Suprapubic skin (tissue), 4 donors: Measurements from ENCODE around the gene SYNPO2. TPM values are rescaled to one million over a fixed set of nuclear protein-coding genes. Genes with fewer than 3 reads are reported as not detected.
"Not testable (repeated sequence)": the region's sequence is repeated elsewhere in the genome, so short reads cannot be mapped to it uniquely, and the experiment has no call there.

Experiments used
- DNase-seq, 2 donors: peaks; one replicate each; pipeline ENCODE4 v3.0.0-alpha.2; 2019; ENCODE audit warnings: low spot score in 2 of 2
- H3K27ac ChIP-seq: fragments of 200-600 bp; sonication (generic); one replicate; pipeline ENCODE4 v1.5.1; 2019
- H3K27me3 ChIP-seq: fragments of 200-600 bp; sonication (generic); one replicate; pipeline ENCODE4 v1.5.1; 2019
- H3K36me3 ChIP-seq: fragments of 200-600 bp; sonication (generic); one replicate; pipeline ENCODE4 v1.5.1; 2019
- H3K4me1 ChIP-seq: fragments of 200-600 bp; sonication (generic); one replicate; pipeline ENCODE4 v1.5.1; 2019
- H3K4me3 ChIP-seq: fragments of 200-600 bp; sonication (generic); one replicate; pipeline ENCODE4 v1.5.1; 2019; ENCODE audit warnings: mild to moderate bottlenecking
- H3K9me3 ChIP-seq: fragments of 200-600 bp; sonication (generic); one replicate; pipeline ENCODE4 v1.5.1; 2019
- EP300 ChIP-seq: sonication (generic); formaldehyde crosslinking; IDR thresholded peaks from one replicate; pipeline ENCODE4 v1.6.1; 2017; ENCODE audit warnings: antibody characterized with exemption
- POLR2A ChIP-seq, 2 donors: fragments of 450-650 bp; IDR thresholded peaks; one replicate each; pipeline ENCODE4 v1.6.1; 2017; ENCODE audit warnings: antibody characterized with exemption in 2 of 2, mild to moderate bottlenecking in 2 of 2, moderate library complexity in 2 of 2
- POLR2AphosphoS5 ChIP-seq, 3 donors: sonication (generic); formaldehyde crosslinking; IDR thresholded peaks; one replicate each; pipeline ENCODE4 v1.6.1; 2017; ENCODE audit warnings: antibody characterized with exemption in 3 of 3
- WGBS: methylation state at CpG from one replicate; pipeline ENCODE4 v1.1.5; 2018; 5-methylcytosine and 5-hydroxymethylcytosine counted together
- total RNA-seq, 4 donors: library from RNA; depleted of rRNA; stranded (reverse); fragments of >200 nt; gene quantifications; one replicate each; pipeline ENCODE4 v1.1.0, GENCODE V29; 2016
- TF ChIP-seq, protein P1 (sequence below), 2 donors: fragments of 200-600 bp in 1 of 2; fragments of 450-650 bp in 1 of 2; sonication (generic) in 1 of 2; IDR thresholded peaks; one replicate each; pipeline ENCODE4 v1.5.1; 2016 to 2019; ENCODE audit warnings: antibody characterized with exemption in 2 of 2, mild to moderate bottlenecking in 1 of 2, moderate library complexity in 1 of 2

SYNPO2 gene
- total RNA-seq, 4 donors from 2014 or later, result 14.3 to 33.6 (median 19.1) TPM

DNA sequence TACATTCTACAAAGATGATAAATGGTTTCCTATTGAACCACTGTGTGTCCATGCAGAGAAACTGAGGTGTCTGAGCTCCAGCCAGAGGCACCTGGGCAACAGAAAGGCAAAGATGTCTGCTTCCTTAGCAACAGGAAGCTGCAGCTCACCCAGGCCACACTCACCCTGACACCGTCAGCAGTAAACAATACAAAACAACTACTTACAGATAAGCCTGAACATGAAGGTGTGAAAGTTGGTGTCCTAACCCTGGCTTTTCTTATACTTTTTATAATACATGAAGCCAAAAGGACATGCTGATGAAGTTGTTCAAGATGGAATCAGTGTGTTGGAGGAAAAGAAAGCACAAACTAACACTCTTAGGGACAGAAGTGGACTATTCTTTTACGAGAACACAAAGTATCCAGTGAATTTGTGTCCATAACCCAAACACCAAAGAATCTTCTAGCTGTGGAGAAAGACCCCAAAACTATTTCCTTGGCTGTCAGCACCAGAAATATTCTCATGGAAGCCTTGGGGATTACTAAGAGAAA, 117.3 kb downstream of the SYNPO2 start:
- Histone ChIP-seq H3K9me3 (no peaks in the 10 kb centered on the region), H3K4me3 (no peak overlapping the region), H3K4me1 (no peaks in the 10 kb centered on the region), H3K27ac (no peak overlapping the region), H3K27me3 (no peaks in the 10 kb centered on the region), H3K36me3 (no peaks in the 10 kb centered on the region)
- WGBS, result 87% methylated on average over 2 of the region's 2 CpGs
- DNase-seq, result no peak
- no peak for TF ChIP-seq POLR2A (IDR thresholded peaks at IDR 0.05)

GRCh38 chr4:119008761-119009160, 120.1 kb downstream of the SYNPO2 start:
- no peak for DNase-seq
- H3K4me3 ChIP-seq, result no peak overlapping the region
- TF ChIP-seq POLR2AphosphoS5 (IDR thresholded peaks at IDR 0.05) (no peak), POLR2A (IDR thresholded peaks at IDR 0.05) (no peak), EP300 (no peak)
- TF ChIP-seq, protein P1, sequence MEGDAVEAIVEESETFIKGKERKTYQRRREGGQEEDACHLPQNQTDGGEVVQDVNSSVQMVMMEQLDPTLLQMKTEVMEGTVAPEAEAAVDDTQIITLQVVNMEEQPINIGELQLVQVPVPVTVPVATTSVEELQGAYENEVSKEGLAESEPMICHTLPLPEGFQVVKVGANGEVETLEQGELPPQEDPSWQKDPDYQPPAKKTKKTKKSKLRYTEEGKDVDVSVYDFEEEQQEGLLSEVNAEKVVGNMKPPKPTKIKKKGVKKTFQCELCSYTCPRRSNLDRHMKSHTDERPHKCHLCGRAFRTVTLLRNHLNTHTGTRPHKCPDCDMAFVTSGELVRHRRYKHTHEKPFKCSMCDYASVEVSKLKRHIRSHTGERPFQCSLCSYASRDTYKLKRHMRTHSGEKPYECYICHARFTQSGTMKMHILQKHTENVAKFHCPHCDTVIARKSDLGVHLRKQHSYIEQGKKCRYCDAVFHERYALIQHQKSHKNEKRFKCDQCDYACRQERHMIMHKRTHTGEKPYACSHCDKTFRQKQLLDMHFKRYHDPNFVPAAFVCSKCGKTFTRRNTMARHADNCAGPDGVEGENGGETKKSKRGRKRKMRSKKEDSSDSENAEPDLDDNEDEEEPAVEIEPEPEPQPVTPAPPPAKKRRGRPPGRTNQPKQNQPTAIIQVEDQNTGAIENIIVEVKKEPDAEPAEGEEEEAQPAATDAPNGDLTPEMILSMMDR (IDR thresholded peaks at IDR 0.05), result no peak
- no peaks in the 10 kb centered on the region for H3K4me1 ChIP-seq
- no peak overlapping the region for H3K27ac ChIP-seq
- 79% methylated on average over 2 of the region's 2 CpGs for WGBS
- H3K36me3 ChIP-seq, result no peaks in the 10 kb centered on the region
- H3K9me3 ChIP-seq, result no peaks in the 10 kb centered on the region
- H3K27me3 ChIP-seq, result no peaks in the 10 kb centered on the region

DNA sequence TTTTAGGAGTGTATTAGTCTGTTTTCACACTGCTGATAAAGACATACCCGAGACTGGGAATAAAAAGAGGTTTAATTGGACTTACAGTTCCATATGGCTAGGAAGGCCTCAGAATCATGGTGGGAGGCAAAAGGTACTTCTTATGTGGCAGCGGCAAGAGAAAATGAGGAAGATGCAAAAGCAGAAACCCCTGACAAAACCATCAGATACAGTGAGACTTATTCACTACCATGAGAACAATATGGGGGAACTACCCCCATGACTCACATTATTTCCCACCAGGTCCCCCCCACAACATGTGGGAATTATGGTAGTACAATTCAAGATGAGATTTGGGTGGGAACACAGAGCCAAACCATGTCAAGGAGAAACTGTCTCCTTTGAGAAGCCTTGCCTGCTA, 121.6 kb downstream of the SYNPO2 start:
- H3K4me3 ChIP-seq, H3K36me3 ChIP-seq, H3K27me3 ChIP-seq, H3K4me1 ChIP-seq, DNase-seq, H3K27ac ChIP-seq, H3K9me3 ChIP-seq: not testable (repeated sequence)
- WGBS, result 94% methylated on average over 2 of the region's 2 CpGs

- H3K4me3 ChIP-seq, result no peak overlapping the region
- H3K27me3 ChIP-seq, result no peaks in the 10 kb centered on the region
- no peak for DNase-seq
- no peaks in the 10 kb centered on the region for H3K9me3 ChIP-seq
- 75% methylated on average over 7 of the region's 7 CpGs for WGBS
- peak; percentile 69 for TF ChIP-seq EP300
- TF ChIP-seq, protein P1 (IDR thresholded peaks at IDR 0.05), result no peak
- no peak for TF ChIP-seq POLR2AphosphoS5 (IDR thresholded peaks at IDR 0.05)
- TF ChIP-seq POLR2A (IDR thresholded peaks at IDR 0.05), result no peak
- H3K36me3 ChIP-seq, result no peaks in the 10 kb centered on the region
- H3K4me1 ChIP-seq, result no peaks in the 10 kb centered on the region
- H3K27ac ChIP-seq, result no peak overlapping the region
Measured at GRCh38 chr4:119010909-119011606, 122.4 kb downstream of the SYNPO2 start.

GRCh38 chr4:119011607-119011988, 122.9 kb downstream of the SYNPO2 start:
- Histone ChIP-seq H3K36me3 (no peaks in the 10 kb centered on the region), H3K4me3 (no peak overlapping the region), H3K27me3 (no peaks in the 10 kb centered on the region), H3K9me3 (no peaks in the 10 kb centered on the region), H3K4me1 (no peaks in the 10 kb centered on the region), H3K27ac (no peak overlapping the region)
- TF ChIP-seq POLR2AphosphoS5 (IDR thresholded peaks at IDR 0.05) (no peak), POLR2A (IDR thresholded peaks at IDR 0.05) (no peak), EP300 (no peak)
- TF ChIP-seq, protein P1 (IDR thresholded peaks at IDR 0.05), result no peak
- WGBS, result 91% methylated on average over 1 of the region's 1 CpG
- DNase-seq, result no peak

- Histone ChIP-seq H3K36me3 (no peaks in the 10 kb centered on the region), H3K4me1 (no peaks in the 10 kb centered on the region), H3K4me3 (no peak overlapping the region), H3K27me3 (no peaks in the 10 kb centered on the region), H3K27ac (no peak overlapping the region), H3K9me3 (no peaks in the 10 kb centered on the region)
- WGBS, result 81% methylated on average over 2 of the region's 2 CpGs
- no peak for TF ChIP-seq POLR2AphosphoS5 (IDR thresholded peaks at IDR 0.05)
- TF ChIP-seq, protein P1 (IDR thresholded peaks at IDR 0.05), result no peak
- TF ChIP-seq POLR2A (IDR thresholded peaks at IDR 0.05), result no peak
- TF ChIP-seq EP300, result no peak
- no peak for DNase-seq
Measured at GRCh38 chr4:119014658-119015057, 126.0 kb downstream of the SYNPO2 start.
